Right cardiac atrium (tissue), 5 donors: ENCODE measurements around the gene LAMTOR4. TPM values are rescaled to one million over a fixed set of nuclear protein-coding genes. Genes with fewer than 3 reads are reported as not detected.
"Not testable (repeated sequence)": the region's sequence is repeated elsewhere in the genome, so short reads cannot be mapped to it uniquely, and the experiment has no call there.

Experiments
- ATAC-seq, 2 donors: fragments of 200-7000 bp; cut with Tn5 transposase; one replicate each; pipeline versions ENCODE4 v1.8.0 to v1.9.1; 2020; ENCODE audit warnings: moderate library complexity in 2 of 2, mild to moderate bottlenecking in 1 of 2
- DNase-seq, 3 donors: peaks; one replicate each; pipeline ENCODE4 v3.0.0-alpha.2; 2020
- H3K27ac ChIP-seq: one replicate; pipeline ENCODE4 v1.5.1; 2013; ENCODE audit warnings: mild to moderate bottlenecking, low read length, control low read depth, moderate library complexity
- H3K27me3 ChIP-seq: one replicate; pipeline ENCODE4 v1.6.1; 2013; ENCODE audit not compliant: control insufficient read depth, insufficient read depth
- H3K4me1 ChIP-seq: one replicate; pipeline ENCODE4 v1.6.1; 2013; ENCODE audit warnings: low read length; ENCODE audit not compliant: control insufficient read depth, insufficient read depth
- H3K4me3 ChIP-seq: one replicate; pipeline ENCODE4 v1.5.1; 2013; ENCODE audit warnings: low read length, control low read depth
- H3K9me3 ChIP-seq: one replicate; pipeline ENCODE4 v1.6.1; 2013; ENCODE audit warnings: low read length; ENCODE audit not compliant: control insufficient read depth
- WGBS: extraction: QIAGEN DNeasy Blood & Tissue Kit; methylation state at CpG from one replicate; pipeline ENCODE4 v1.1.7; 2013; 5-methylcytosine and 5-hydroxymethylcytosine counted together
- intact Hi-C, 4 donors: fragments of 100-400 bp; cut with DNase I; formaldehyde crosslinking; loops; one replicate each; pipeline versions ENCODE4 v1.11.0 to v1.14.0; 2022 to 2023
- polyA plus RNA-seq: library from polyadenylated mRNA; stranded (reverse); fragments of 200-250 nt; gene quantifications from one replicate; pipeline ENCODE4 v1.2.3, GENCODE V29; 2013
- total RNA-seq, 4 donors: library from RNA; stranded (reverse); fragmentation: NEBNext Ultra II Directional; extraction: Animal tissue kit (Norgen Biotek cat#: 25700); gene quantifications; one replicate each; pipeline ENCODE4 v1.2.1, GENCODE V29; 2021
- donor health status: healthy with polysubstance abuse.
- donor health status: DM: no; HTN: yes; CAD: no.
- donor health status: DM: no; HTN: no; CAD: no.
- donor health status: DM: no; HTN: yes; CAD: no; lungs with severe emphysema.
- donor health status: DM: yes; HTN: yes; CAD: no.

The LAMTOR4 gene
- total and polyA plus RNA-seq, 5 donors: 88.7 to 193 (median 118) TPM

- ATAC-seq (no peak), DNase-seq (no peak)
- no peaks in the 10 kb centered on the region for H3K27me3 ChIP-seq
- WGBS: 78% methylated on average over 13 of the region's 13 CpGs
- no peaks in the 10 kb centered on the region for H3K9me3 ChIP-seq
- H3K4me1 ChIP-seq: no peaks in the 10 kb centered on the region
- H3K27ac ChIP-seq: no peak overlapping the region
- H3K4me3 ChIP-seq: no peak overlapping the region
- intact Hi-C loops: loop anchor here in 1 of 4 donors (5.0 kb wide), 1 partner anchor 74 kb away; no protein-coding TSS in a partner anchor
Observed at GRCh38 chr7:100137851-100138760, 10.6 kb upstream of the LAMTOR4 start.

GRCh38 chr7:100141555-100141949, 7.2 kb upstream of the LAMTOR4 start:
- intact Hi-C loops: no loop called here
- 62% methylated on average over 3 of the region's 3 CpGs for WGBS
- Histone ChIP-seq H3K27me3 (no peaks in the 10 kb centered on the region), H3K4me3 (no peak overlapping the region), H3K27ac (no peak overlapping the region), H3K9me3 (no peaks in the 10 kb centered on the region), H3K4me1 (no peaks in the 10 kb centered on the region)
- DNase-seq (no peak), ATAC-seq (no peak)

- Histone ChIP-seq H3K27ac (no peak overlapping the region), H3K9me3 (no peaks in the 10 kb centered on the region), H3K4me3 (no peak overlapping the region), H3K27me3 (no peaks in the 10 kb centered on the region), H3K4me1 (no peaks in the 10 kb centered on the region)
- WGBS: 92% methylated on average over 3 of the region's 3 CpGs
- no peak for DNase-seq
- no peak for ATAC-seq
- intact Hi-C loops: no loop called here
Observed at GRCh38 chr7:100142461-100142860, 6.3 kb upstream of the LAMTOR4 start.

- H3K9me3 ChIP-seq, H3K27ac ChIP-seq, H3K4me3 ChIP-seq, ATAC-seq, H3K27me3 ChIP-seq, intact Hi-C loops, H3K4me1 ChIP-seq, DNase-seq: not testable (repeated sequence)
- 91% methylated on average over 4 of the region's 4 CpGs for WGBS
Observed at GRCh38 chr7:100146350-100146749, 2.4 kb upstream of the LAMTOR4 start.

- intact Hi-C loops: no loop called here
- DNase-seq (no peak), ATAC-seq (no peak)
- Histone ChIP-seq H3K27me3 (no peaks in the 10 kb centered on the region), H3K4me1 (no peaks in the 10 kb centered on the region), H3K27ac (no peak overlapping the region), H3K9me3 (no peaks in the 10 kb centered on the region), H3K4me3 (no peak overlapping the region)
- 98% methylated on average over 2 of the region's 2 CpGs for WGBS
Observed at GRCh38 chr7:100147278-100147677, 1.4 kb upstream of the LAMTOR4 start.

- no peaks in the 10 kb centered on the region for H3K4me1 ChIP-seq
- no peaks in the 10 kb centered on the region for H3K27me3 ChIP-seq
- 12% methylated on average over 14 of the region's 14 CpGs for WGBS
- no peaks in the 10 kb centered on the region for H3K9me3 ChIP-seq
- DNase-seq (no peak), ATAC-seq (no peak)
- H3K4me3 ChIP-seq: peak overlapping the region; percentile 46
- peak overlapping the region; percentile 44 for H3K27ac ChIP-seq
- intact Hi-C loops: no loop called here
Observed at GRCh38 chr7:100148225-100148558, 526 bp upstream of the LAMTOR4 start.

GRCh38 chr7:100152404-100152803, 3.7 kb downstream of the LAMTOR4 start:
- Histone ChIP-seq H3K27me3 (no peaks in the 10 kb centered on the region), H3K4me1 (no peaks in the 10 kb centered on the region), H3K27ac (no peak overlapping the region), H3K4me3 (no peak overlapping the region), H3K9me3 (no peaks in the 10 kb centered on the region)
- DNase-seq (no peak), ATAC-seq (no peak)
- intact Hi-C loops: no loop called here

- intact Hi-C loops: no loop called here
Observed at GRCh38 chr7:100152937-100153666, 4.4 kb downstream of the LAMTOR4 start.

GRCh38 chr7:100153708-100154535, 5.2 kb downstream of the LAMTOR4 start:
- H3K27me3 ChIP-seq: no peaks in the 10 kb centered on the region
- WGBS: 77% methylated on average over 16 of the region's 16 CpGs
- intact Hi-C loops: no loop called here
- ATAC-seq (no peak), DNase-seq (peak in 1 of 3 donors; percentile 28)
- no peak overlapping the region for H3K27ac ChIP-seq
- no peaks in the 10 kb centered on the region for H3K4me1 ChIP-seq
- H3K9me3 ChIP-seq: no peaks in the 10 kb centered on the region
- H3K4me3 ChIP-seq: no peak overlapping the region

More at GRCh38 chr7:100152937-100153666, 4.4 kb downstream of the LAMTOR4 start:
- H3K4me1 ChIP-seq: no peaks in the 10 kb centered on the region
- H3K9me3 ChIP-seq: no peaks in the 10 kb centered on the region
- 90% methylated on average over 18 of the region's 18 CpGs for WGBS
- no peak overlapping the region for H3K27ac ChIP-seq
- no peak overlapping the region for H3K4me3 ChIP-seq
- ATAC-seq: no peak
- peak in 1 of 3 donors; percentile 47 for DNase-seq
- H3K27me3 ChIP-seq: no peaks in the 10 kb centered on the region

- Histone ChIP-seq H3K4me3 (no peak overlapping the region), H3K27me3 (no peaks in the 10 kb centered on the region), H3K9me3 (no peaks in the 10 kb centered on the region), H3K4me1 (no peaks in the 10 kb centered on the region), H3K27ac (no peak overlapping the region)
- ATAC-seq: no peak
- 69% methylated on average over 30 of the region's 30 CpGs for WGBS
- peak in 2 of 3 donors; percentile 58 to 64 for DNase-seq
- intact Hi-C loops: no loop called here
Observed at GRCh38 chr7:100154651-100155491, 6.2 kb downstream of the LAMTOR4 start.
